HG03575 (cell line): ENCODE measurements around the gene KCNK7.

Source experiments
- ATAC-seq: cut with Tn5 transposase; IDR thresholded peaks from one replicate; pipeline ENCODE4 v1.9.1; 2021; ENCODE audit not compliant: unreplicated experiment, insufficient number of reproducible peaks, low FRiP score; ENCODE audit errors: extremely low read depth

Gene KCNK7

DNA sequence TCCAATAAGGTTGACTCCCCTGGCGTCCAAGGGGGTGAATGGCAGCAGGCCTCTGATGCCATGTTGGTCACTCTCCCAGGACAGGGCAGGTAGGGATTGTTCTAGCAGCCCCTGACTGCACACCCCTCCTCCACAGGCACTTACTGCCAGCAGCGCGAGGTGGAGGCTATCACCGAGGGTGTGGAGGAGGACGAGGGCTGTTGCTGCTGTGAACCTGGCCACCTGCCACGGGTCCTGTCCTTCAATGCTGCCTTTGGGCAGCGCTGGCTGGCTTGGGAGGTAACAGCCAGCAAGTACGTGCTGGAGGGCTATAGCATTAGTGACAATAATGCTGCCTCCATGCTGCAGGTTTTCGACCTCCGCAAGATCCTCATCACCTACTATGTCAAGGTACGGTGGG lies 34.6 kb upstream of the KCNK7 start:
- ATAC-seq: no peak

DNA sequence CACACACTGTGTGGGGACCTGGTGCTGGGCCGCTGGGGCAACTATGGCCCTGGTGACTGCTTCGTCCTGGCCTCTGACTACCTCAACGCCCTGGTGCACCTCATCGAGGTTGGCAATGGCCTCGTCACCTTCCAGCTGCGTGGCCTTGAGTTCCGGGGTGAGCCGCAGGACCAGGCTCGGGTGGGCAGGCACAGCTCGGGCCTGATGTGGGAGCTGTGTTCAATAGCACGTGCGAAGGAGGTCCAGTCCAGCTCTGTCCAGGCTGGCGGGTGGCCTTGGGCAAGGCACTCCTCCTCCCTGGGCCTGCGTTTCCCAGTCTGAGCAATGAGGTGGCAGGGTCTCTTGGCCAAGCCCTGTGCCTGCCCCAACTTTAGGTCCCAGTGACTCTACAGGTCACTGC lies 34.0 kb upstream of the KCNK7 start:
- no peak for ATAC-seq

DNA sequence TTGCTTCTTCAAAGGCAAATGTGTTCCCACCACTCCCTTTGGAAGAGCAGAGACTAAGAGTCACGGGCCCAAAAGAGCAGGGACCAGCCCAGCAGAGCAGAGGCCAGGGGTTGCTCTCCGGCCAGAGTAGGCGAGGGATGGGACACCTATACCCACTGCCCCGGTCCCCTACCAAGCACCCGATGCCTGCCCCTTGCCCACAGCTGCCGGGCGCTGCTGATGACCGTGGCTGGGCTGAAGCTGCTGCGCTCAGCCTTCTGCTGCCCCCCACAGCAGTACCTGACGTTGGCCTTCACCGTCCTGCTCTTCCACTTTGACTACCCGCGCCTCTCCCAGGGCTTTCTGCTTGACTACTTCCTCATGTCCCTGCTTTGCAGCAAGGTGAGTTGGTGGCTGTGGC lies 31.6 kb upstream of the KCNK7 start:
- ATAC-seq: no peak

DNA sequence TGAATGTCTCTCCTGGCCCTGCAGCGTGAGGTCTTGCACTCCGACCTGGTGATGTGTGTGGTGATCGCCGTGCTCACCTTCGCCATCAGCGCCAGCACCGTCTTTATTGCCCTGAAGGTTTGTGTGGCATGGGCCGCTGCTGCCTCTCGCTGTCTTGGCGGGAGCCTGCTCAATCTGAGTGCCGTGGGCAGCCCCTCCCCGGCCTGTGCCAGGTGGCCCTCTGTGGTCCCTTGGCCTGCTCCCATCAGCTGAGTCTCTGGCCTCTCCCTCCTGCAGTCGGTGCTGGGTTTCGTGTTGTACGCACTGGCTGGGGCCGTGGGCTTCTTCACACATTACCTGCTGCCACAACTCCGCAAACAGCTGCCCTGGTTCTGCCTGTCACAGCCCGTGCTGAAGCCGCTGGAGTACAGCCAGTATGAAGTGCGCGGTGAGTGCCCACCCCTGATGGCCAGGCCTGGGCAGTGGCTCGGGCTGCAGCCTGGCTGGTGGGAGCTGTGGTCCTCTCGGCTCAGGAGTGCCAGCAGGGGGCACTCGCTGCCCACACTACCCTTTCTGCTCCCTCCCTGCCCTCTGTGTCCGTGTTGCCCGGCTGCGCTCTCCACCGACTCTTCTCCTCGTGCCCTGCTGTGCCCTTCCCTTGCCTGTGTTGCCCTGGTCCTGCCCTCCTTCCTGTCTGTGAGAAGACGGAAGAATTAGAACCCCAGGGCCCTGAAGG lies 30.2 kb upstream of the KCNK7 start:
- ATAC-seq: no peak

DNA sequence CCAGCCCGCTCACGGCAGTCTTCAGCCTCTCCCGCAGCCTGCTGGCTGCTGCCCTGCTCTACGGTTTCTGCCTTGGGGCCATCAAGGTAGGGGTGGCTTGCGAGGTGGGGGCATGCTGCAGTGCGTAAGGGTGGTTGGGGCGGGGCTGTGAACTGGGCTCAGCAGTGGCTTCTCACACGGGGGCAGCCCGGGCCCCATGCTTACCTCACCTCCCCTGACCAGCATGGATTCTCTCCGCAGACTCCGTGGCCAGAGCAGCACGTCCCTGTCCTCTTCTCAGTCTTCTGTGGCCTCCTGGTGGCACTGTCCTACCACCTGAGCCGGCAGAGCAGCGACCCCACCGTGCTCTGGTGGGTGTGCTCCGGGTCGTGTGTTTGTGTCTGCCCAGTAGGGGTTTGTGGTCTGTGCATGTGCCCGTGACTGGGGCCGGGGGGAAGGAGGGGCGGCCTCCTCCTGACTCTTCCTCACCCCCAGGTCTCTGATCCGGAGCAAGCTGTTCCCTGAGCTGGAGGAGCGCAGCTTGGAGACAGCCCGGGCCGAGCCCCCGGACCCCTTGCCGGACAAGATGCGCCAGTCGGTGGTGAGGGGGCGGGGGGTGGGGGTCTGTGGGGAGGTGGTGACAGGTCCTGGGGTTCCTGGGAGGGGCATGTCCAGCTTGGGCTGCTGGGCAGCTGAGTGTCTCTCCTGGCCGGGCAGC lies 29.5 kb upstream of the KCNK7 start:
- ATAC-seq: no peak

DNA sequence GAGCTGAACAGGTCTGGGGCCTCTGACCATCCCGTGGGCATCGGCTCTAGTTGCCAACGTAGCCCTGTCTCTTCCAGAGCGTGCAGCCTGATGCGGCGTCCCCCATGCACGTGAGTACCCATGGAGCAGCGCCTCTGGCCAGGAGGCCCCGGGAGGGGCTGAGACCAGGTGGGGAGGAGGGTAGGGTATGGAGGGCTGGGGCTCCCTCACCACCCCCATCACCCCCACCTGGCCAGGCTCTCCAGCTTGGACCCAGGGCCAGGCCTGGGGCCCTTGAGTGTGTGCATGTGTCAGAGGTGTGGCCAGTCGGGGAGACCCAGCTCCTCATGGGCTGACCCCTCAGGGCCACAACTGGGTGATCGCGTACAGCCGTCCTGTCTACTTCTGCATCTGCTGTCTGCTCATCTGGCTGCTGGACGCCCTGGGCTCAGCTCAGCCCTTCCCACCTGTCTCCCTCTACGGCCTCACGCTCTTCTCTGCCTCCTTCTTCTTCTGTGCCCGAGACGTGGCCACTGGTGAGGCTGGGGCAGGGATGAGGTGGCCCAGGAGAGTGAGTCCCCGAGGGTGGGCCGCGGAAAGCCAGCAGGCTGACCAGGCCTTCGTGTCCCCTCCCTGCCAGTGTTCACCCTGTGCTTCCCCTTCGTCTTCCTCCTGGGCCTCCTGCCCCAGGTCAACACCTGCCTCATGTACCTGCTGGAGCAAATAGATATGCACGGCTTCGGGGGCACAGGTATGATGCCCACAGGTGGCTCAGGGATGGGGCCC lies 28.4 kb upstream of the KCNK7 start:
- no peak for ATAC-seq

DNA sequence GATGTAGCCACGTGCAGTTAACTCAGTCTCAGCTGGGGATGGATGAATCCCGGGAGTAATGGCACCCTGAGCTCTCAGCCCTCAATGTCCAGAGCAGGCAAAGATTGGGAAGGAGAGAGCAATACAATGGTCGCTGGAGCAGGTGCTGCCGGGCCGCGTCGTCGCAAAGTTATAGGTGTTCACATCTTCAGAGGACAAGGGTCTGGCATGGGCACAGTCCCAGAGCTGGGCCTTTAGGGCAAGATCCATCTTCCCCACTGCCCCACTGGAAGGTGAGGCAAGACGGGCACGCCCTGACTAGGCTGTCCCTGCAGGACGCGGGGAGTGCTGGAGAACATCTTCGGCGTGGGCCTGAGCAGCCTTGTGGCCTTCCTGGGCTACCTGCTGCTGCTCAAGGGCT lies 27.6 kb upstream of the KCNK7 start:
- ATAC-seq: no peak

DNA sequence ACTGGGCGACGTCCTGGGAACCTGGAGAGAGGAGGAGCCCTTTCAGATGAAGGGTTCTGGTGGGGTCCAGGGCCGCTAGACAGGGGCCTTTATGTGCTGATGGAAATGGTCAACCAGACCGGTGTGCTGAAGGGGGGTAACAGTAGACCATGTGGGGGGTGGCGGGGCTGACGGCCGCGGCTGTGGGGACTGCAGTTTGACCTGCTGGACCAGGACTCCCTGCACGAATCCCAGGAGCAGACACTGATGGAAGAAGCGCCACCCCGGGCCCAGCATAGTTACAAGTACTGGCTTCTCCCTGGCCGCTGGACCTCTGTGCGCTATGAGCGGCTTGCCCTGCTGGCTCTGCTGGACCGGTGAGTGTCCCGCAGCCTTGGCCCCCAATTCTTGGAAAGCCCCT lies 26.4 kb upstream of the KCNK7 start:
- ATAC-seq: no peak

DNA sequence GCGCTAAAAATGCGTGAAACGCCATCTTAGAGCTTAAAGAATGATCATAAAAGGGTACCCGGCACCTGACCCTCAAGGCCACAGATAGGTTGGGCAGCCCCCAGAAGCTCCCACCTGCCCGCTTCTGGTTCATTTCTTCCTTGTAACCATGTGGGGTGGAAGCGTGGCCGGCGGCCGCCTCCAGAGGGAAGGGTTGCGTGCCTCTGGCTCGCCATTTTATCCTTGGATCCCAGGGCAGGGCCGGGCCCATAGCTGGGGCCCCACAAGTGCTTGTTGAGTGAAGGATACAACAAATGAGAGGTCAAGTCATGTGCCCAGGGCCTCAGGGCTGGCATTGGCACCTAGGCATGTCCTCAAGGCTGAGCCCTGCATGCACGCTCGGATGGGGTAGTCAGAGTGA lies 25.9 kb upstream of the KCNK7 start:
- no peak for ATAC-seq

DNA sequence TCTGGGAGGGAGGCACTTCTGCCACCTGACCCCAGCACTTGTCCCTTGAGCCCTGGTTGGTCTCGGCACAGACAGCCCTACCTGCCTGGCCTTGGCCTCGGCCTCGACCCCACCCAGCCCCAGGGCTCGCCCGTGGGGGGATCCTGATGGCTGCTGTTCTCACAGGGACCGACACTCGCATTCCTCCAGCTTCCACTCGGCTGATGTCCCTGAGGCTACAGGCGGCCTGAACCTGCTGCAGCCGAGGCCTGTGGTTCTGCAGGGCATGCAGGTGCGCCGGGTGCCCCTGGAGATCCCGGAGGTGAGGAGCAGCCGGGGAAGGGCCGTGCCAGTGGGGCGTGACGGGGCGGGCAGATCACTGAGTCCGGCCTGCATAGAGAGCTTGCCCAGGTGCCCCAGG lies 25.1 kb upstream of the KCNK7 start:
- ATAC-seq: no peak

DNA sequence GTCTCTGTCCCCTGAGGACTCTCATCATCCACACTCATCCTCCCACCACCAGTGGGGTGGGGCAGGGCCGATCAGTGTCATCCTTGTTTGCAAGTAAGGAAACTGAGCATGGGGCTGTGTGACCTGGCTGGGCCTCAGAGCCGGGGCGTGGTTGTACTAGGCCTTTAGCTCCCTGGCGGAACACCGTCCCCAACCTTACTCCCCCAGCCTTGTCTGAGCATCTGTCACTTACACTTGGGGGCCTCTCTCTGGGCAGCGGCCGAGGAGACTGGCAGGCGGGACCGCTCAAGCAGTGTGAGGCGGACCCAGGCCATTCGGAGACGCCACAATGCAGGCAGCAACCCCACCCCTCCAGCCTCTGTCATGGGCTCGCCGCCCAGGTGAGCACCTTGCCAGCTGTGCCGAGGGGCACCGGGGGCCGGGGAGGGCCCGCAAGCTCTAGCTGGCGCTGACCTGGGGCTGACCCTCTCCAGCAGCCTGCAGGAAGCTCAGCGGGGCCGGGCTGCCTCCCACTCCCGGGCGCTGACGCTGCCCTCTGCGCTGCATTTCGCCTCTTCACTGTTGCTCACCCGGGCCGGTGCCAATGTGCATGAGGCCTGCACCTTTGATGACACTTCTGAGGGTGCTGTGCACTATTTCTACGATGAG lies 23.8 kb upstream of the KCNK7 start:
- no peak for ATAC-seq

DNA sequence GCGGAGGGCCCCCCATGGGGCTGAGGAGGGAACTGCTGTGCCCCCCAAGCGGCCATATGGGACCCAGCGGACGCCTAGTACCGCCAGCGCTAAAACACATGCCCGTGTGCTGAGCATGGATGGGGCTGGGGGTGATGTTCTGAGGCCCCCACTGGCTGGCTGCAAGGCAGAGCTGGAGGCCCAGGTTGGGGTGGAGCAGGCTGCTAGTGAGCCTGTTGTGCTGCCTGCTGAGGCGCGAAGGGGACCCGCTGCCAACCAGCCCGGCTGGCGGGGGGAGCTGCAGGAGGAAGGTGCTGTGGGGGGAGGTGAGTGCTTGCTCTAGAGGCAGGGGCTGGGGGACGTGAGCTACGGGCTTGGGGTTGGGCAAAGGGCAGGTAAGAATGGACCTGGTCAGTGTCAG lies 23.2 kb upstream of the KCNK7 start:
- ATAC-seq: no peak

DNA sequence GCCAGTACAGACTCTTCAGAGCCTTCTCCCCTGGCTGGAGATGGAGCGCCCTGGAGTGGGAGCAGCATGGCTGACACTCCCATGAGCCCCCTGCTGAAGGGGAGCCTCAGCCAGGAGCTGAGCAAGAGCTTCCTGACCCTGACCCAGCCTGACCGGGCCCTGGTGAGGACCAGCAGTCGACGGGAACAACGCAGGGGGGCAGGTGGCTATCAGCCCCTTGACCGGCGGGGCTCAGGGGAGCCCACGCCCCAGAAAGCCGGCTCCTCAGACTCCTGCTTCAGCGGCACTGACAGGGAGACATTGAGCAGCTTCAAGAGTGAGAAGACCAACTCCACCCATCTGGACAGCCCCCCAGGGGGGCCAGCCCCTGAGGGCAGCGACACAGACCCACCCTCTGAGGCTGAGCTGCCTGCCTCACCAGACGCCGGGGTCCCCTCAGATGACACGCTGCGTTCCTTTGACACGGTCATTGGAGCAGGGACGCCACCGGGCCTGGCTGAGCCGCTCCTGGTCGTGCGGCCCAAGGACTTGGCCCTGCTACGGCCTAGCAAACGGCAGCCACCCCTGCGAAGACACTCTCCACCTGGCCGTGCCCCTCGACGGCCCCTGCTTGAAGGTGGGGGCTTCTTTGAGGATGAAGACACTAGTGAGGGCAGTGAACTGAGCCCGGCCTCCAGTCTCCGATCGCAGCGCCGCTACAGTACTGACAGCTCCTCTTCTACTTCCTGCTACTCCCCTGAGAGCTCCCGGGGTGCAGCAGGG lies 22.6 kb upstream of the KCNK7 start:
- ATAC-seq: no peak

DNA sequence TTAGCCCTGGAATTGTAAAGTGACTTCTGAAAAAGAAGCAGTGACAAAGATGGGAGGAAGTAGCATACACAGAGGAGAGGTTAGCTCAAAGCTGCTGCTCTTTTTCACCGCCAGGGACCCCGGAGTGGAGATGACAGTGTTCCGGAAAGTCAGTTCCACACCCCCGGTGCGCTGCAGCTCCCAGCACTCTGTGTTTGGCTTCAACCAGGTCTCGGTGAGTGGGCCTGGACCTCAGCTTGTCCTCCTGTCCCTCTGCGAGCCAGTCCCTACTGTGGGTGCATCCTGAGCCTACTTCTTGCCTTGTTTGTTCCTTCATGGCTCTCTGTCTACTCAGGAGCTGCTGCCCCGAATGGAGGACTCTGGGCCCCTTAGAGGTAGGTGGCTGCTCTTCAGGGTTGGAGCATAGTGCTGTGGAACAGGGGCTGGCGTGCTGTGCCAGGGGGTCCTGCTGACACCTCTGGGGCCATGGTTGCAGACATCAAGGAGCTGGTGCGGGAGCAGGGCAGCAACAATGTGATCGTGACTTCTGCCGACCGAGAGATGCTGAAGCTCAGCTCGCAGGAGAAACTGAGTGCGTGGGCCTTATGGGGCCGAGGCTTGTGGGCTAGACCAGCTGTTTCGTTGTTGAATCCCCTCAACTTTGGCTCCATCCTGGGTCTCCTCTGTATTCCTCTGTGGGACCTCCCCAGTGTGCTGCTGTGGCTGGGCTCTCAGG lies 21.7 kb upstream of the KCNK7 start:
- no peak for ATAC-seq

DNA sequence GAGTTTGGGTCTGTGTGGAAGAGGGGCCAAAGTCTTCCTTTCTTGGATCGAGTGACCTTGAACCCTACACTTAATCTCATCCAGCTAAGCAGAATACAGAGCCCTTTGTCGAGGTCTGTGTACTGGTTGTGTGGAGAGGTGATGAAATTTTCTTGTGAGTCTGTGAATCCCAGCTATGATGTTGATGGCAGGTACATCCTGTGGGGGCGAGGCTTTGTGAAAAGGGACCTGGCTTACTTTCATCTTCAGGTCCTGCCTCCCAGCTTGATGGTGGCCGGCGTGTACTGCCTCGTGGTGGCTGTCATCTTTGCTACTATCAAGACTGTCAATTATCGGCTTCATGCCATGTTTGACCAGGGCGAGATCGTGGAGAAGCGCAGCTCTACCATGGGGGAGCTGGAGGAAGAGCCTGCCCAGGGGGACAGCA lies 21.0 kb upstream of the KCNK7 start:
- ATAC-seq: no peak

DNA sequence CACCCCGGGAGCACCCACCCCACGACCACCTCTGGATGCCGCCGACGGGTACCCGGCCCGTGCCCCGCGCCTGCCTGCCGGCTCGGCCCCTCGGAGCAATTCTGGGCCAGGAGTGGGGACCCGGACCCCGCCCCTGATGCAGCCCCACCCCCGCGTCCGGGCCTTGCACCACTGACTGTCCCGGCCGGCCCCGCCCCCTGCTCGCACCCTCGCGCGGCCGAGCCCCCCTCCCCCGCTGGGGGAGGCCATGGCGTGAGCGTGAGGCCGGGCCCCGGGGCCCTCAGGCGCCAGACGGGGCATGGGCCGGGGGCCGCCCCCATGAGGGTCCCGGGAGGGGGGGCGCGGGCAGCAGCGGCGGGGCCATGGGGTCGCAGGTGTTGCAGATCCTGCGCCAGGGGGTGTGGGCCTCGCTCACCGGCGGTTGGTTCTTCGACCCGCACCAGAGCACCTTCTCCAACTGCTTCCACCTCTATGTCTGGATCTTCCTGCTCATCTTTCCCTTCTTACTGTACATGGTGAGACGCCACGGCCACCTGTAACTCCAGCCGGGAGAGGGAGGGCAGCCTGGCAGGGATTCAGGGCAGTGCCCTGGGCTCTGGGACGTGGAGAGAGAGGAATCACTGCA lies 20.5 kb upstream of the KCNK7 start:
- ATAC-seq: no peak

DNA sequence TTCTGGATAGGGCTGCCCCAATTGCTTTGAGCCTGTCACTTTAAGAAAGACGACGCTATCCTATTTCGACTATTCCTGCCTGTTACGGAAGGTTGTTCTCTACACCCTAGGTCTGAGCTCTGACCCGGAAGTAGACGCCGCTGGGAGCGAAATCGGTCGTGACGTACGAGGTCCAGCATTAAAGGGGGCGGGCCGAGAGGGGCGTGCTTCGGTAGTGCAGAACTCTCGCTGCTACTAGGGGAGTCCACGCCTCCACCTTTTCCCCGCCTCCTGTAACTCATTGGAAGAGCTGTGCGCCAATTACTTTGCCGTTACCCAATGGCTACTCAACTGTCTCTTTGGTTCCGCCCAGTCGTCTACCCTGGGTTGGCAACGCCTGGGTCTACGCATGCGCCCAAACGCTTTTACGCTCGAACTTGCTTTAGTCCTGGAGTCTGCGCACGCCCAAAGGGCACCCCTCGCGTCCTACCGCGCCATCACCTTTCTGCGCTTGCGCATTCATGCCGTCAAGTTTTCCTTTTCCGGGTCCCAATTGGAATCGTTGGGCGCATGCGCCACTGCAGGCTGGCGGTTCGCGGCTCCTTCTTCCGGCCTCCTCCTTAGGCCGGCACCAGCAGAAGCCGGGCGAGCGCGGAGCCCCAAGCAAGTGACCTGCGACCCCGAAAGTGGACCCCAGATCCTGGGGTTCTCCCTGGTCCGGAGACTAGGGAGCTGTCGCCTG lies 19.8 kb upstream of the KCNK7 start, which contains the start of gene PCNX3:
PCNX3 (plus strand) TSS at position 548 of the 721 bp plus-strand sequence. CDS start 536 bp downstream, outside the sequence.
- ATAC-seq: peak; percentile 46
